Activated CD4-positive, alpha-beta T cell treated with anti-CD3 and anti-CD28 coated beads, Interleukin-2, amount 50 U/mL, for 4 hours (primary cell): ENCODE results near the gene AP1G2.
"Not testable (repeated sequence)": the region's sequence is repeated elsewhere in the genome, so short reads cannot be mapped to it uniquely, and the experiment has no call there.

ENCODE experiments used
- DNase-seq, 2 experiments: peaks; one replicate each; pipeline ENCODE4 v3.0.0-alpha.2; 2020

The AP1G2 gene

DNA sequence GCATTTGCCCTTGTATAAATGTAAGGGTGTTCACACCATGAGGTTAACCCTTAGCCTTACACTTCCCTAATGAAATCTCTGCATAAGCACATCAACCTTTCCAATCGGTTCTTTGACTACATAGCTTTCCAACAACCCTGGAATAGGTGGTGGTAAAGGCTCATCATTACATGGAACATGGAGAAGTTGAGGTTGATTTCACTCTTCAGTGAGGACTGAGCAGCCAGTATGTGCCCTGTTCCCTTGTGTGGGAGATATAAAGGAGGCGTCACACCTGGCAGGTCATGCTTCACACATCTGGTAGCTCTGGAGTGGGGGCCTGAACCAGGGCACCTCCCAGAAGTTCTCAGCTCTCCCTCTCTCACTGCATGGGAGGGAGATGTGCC, 32.7 kb upstream of the AP1G2 start:
- DNase-seq = no peak

DNA sequence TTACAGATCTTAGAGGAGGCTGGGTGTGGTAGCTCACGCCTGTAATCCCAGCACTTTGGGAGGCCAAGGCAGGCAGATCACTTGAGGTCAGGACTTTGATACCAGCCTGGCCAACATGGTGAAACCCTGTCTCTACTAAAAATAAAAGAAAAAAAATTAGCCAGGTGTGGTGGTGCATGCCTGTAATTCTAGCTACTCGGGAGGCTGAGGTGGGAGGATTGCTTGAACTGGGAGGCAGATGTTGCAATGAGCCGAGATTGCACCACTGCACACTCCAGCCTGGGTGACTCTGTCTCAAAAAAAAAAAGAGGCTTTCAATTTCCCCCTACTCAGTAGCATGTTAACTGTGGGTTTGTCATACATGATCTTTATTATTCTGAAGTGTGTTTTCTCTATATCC, 26.6 kb upstream of the AP1G2 start:
- DNase-seq = not testable (repeated sequence)

DNA sequence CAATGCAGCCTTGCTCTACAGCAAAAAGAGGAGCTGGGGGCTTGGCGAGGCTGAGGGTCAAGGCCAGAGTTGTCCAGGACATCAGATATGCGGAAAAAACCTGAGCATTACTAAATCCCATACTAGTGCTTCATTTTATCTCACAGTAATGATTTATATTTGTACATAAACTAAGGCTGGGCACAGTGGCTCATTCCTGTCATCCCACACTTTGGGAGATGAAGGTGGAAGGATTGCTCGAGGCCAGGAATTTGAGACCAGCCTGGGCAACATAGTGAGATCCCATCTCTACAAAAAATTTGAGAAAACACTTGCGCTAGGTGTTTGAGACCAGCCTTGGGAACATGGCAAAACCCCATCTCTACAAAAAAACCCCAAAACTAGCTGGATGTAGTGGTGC, 22.6 kb upstream of the AP1G2 start:
- no peak for DNase-seq

DNA sequence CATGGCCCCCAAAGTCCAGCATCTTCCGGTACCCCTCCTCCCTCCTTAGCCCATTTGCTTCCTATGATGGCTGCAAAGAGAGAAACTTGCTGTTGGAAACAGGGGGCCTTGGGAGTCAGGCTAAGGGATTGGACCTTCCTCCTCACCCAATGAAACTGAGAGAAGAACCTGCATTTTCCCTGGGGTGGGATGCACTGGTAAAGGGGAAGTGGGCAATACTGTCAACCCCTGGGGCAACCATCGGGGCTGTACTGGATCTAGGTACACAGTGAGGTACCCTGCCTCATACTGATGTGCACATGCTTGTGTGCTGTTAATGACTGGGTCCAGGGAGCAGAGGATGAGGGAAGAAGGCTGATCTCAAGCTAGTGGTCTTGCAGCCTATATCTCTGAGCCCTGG, 22.0 kb upstream of the AP1G2 start:
- no peak for DNase-seq

DNA sequence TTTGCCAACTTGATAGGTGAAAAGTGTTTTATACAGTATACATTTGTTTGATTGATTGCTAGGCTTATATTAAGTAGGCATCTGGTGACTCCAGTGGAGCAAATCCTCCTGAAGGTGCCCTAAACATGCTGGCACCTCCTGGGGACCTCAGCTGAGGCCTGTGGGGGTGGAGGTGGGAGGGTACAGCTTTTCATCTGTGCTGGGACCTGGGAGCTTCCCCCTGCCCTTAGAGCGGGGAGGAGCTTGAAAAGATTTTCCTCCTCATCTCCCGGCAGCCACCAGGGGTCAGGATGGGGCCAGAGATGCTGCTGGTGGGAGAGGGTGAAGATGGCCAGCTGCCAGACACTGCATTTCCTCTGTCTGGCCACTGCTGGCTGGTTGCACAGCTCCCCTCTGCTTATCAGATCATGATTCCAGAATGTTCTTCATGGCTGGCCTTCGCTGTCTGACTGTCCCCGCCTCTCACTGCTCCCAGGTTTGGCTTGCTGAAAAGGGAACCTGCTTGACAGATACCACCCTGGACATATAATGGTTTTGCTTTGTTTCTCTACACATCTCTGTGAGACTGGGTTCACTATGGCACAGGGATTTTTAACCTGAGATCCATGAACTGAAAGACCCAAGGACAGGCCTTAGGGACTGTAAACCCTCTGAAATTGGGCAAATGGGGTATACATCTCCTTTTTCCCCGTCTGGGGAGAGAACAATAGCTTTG, 21.4 kb upstream of the AP1G2 start:
- peak; percentile 62 to 64 for DNase-seq

DNA sequence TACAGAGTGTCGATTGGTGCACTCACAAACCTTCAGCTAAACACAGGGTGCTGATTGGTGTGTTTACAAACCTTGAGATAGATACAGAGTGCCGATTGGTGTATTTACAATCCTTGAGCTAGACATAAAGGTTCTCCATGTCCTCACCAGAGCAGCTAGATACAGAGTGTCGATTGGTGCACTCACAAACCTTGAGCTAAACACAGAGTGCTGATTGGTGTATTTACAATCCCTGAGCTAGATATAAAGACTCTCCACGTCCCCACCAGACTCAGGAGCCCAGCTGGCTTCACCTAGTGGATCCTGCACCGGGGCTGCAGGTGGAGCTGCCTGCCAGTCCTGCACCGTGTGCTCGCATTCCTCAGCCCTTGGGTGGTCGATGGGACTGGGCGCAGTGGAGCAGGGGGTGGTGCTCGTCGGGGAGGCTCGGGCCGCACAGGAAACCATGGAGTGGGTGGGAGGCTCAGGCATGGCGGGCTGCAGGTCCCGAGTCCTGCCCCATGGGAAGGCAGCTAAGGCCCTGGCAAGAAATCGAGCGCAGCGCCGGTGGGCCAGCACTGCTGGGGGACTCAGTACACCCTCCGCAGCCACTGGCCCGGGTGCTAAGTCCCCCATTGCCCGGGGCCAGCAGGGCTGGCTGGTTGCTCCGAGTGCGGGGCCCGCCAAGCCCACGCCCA, 17.1 kb upstream of the AP1G2 start:
- DNase-seq = not testable (repeated sequence)

DNA sequence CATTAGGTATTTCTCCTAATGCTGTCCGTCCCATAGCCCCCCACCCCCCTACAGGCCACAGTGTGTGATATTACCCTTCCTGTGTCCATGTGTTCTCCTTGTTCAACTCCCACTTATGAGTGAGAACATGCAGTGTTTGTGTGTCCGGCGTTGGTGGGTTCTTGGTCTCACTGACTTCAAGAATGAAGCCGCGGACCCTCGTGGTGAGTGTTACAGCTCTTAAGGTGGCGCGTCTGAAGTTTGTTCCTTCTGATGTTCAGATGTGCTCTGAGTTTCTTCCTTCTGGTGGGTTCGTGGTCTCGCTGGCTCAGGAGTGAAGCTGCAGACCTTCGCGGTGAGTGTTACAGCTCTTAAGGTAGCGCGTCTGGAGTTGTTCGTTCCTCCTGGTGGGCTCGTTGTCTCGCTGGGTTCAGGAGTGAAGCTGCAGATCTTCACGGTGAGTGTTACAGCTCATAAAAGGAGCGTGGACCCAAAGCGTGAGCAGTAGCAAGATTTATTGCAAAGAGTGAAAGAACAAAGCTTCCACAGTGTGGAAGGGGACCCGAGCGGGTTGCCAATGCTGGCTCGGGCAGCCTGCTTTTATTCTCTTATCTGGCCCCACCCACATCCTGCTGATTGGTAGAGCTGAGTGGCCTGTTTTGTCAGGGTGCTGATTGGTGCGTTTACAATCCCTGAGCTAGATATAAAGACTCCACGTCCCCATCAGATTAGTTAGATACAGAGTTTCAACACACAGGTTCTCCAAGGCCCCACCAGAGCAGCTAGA, 16.4 kb upstream of the AP1G2 start:
- DNase-seq = not testable (repeated sequence)

DNA sequence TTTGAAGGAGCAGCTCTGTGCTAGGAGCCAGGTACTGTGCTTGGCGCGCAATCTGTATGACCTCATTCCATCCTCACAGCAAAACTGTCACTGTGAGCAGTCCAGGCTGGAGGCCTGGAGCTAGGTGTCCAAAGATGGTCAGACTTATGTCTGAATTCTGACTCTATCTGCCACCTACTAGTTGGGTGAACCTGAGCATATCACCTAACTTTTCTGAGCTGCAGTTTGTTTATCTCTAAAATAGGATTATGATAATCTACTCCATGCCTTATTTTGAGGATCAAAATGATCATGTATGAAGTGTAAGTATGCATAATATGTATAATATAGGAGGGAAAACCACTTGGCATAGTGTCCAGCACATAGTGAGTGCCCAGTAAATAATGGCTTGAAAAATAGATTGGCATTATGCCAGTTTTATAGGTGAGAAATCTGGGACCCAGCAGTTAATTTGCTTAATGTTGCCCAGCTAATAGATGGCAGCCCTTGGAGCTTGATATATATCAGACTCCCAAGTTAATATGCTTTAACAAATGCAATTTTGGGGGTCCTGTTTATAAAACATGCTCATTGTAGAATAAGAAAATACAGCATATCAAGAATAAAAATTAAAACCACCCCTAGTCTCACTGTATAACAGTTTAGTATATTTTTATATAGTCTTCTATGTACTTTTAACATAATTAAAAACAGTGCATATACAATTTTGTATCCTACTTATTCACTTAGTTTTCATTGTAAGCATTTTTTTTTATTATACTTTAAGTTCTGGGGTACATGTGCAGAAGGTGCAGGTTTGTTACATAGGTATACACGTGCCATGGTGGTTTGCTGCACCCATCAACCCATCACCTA, 15.5 kb upstream of the AP1G2 start:
- DNase-seq = no peak

DNA sequence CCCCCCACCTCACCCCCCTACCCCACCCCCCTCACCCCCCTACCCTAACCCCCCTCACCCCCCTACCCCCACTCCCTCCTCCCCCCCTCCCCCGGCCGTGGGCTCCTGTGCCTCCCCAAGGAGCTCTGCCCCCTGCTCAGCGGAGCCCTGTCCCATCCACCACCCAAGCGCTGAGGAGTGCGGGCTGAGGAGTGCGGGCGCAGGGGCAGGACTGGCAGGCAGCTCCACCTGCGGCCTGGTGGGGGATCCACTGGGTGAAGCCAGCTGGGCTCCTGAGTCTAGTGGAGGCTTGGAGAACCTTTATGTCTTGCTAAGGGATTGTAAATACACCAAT, 13.3 kb upstream of the AP1G2 start:
- DNase-seq = no peak

DNA sequence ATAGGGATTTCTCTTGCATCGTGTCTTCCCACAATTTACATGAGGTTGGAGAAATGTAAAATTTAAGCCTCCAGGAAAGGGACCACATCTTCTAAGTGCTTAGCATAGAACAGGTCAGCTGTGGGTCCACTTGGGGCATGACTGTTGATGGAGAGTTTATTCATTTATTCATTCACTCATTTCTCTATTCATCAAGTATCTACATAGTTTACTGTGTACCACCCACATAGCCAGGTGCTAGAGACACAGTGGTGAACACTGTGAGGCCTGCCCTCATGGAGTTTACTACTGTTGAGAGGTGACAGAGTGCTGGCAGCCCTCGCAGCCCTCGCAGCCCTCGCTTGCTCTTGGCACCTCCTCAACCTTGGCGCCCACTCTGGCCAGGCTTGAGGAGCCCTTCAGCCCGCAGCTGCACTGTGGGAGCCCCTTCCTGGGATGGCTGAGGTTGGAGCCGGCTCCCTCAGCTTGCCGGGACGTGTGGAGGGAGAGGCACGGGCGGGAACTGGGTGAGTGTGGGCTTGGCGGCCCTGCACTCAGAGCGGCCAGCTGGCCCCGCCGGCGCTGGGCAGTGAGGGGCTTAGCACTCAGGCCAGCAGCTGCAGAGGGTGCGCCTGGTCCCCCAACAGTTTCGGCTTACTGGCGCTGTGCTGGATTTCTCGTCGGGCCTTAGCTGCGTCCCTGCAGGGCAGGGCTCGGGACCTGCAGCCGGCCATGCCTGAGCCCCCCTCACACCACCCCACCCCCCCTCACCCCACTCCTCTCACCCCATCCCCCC, 12.7 kb upstream of the AP1G2 start:
- no peak for DNase-seq

DNA sequence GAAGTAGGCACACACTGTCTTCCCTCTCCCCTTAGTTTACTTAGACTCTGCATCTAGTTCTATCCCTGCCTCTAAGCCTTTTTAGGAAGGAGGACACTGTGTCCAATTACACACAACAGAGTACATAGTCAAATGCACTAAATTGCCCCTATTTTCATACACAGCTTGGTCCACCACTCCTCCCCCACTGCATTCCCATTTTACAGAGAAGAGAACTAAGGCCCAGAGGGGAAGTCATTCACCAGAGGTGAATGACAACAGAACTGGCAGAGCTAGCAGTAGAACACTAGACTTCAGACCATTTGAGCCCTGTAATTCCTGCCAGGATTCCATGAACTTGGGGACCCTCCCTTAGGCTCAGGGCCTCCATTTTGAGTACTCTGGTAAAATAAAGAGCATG, 12.1 kb upstream of the AP1G2 start:
- DNase-seq = no peak

DNA sequence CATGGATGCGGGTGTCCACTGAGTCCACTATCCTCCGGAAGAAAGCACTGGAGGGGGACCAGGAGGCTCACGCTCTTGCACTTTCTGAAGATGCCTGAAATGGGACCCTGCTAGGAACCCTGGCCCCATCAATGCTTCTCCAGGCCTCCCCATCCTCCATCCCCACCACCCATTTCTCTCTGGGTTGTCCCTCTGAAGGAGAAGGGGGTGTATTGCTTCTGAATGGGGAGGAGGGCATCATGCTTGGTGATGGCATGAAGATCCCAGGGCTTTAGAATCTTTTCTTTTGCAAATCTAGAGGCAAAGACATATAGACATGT, 11.7 kb upstream of the AP1G2 start:
- no peak for DNase-seq

DNA sequence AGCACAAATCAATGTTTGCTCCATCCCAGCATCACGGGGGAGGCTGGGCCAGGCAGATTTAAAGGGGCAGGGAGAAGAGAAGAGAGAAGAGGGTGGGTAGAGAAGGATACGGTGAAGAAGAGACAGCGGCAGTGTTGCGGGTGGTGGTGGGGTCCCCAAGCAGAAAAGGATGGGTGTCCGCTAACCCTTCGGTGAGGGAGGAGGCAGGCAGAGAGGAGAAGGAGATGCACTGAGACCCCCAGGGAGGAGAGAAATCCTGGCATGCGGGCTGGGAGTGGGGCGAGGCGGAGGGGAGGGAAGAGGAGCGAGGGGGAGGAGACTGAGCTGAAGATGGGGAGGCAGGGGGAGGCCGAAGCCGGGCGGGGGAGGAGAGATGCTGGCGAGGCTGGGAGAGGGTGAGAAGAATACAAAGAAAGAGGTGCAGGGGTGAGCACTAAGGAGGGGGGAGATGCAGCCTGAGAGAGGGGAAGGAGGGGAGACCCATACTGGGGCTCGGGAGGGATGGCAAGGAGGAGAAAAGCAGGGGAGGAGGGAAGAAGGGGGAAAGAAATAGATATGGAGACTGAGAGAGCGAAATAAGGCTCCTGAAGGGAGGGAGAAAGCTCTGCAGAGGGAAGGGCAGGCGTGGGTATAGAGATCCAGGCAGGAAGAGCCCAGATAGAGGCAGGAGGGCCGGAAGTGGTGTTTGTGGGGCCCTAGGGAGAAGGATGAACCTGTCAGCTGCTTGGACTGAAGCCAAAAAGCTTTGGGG, 11.1 kb upstream of the AP1G2 start, which contains the start of gene JPH4:
TSS of gene JPH4 (minus strand) at position 231 of the 751 bp plus-strand sequence. CDS start 1,337 bp downstream, outside the sequence.
- DNase-seq = no peak

DNA sequence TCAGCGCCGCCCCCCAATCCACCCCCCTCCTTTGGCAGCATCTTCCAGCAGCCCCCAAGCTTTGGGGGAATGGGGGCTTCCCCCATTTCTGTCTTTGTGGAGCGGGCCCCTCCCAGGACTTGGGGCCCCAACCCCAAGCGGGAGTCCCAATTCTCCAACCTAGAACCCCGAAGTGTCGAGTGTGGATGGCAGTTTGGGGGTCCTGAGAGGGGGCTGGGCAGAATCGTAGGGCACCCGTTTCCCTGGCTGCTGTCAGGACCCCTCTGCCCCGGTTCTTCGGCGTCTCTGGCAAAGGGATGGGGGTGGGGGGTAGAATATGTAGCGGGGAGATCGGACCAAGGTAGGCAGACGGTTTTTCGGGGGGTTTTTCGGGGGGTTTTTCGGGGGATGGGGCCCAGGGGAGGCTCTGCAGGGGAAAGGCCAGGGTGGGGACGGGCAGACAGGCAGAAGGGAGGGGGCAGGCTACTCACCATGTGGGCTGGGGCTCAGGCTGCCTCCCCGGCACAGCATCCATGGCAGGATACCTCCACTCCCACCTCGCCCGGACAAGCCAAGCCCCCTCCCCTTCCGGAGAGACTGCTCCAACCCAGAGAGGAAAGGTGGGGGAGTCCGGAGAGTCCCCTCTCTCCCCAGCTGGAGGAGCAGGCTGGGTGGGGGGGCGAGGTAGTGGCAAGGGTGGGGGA, 10.3 kb upstream of the AP1G2 start:
- no peak for DNase-seq

DNA sequence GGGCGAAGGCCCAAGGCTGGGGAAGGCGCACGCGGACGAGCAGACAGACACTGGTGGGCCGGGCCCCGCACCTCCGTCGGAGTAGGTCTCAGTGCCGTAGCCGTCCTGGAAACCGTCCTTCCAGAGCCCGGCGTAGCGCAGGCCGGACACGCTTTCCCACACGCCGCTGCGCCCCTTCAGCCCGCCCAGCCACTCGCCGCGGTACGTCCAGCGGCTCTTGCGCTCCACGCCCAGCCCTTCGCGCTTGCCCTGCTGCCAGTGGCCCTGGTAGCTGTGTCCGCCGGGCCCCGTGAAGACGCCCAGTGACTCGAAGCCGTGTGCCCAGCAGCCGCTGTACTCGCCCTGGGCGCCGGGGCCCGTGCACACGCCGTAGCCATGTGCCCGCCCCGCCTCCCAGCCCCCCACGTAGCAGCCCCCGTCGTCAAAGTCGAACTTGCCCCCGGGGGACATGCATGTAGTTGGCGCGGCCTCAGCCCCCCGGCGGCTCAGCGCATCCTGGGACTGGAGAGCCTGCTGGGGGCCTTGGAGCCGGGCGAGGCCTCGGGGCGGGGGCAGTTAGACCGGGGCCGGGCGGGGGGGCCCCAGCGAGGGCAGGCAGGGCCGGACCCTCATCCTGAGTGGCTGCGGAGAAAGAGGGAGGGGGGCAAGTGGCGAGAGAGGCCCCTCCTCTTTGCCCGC, 9.6 kb upstream of the AP1G2 start:
- DNase-seq = no peak

DNA sequence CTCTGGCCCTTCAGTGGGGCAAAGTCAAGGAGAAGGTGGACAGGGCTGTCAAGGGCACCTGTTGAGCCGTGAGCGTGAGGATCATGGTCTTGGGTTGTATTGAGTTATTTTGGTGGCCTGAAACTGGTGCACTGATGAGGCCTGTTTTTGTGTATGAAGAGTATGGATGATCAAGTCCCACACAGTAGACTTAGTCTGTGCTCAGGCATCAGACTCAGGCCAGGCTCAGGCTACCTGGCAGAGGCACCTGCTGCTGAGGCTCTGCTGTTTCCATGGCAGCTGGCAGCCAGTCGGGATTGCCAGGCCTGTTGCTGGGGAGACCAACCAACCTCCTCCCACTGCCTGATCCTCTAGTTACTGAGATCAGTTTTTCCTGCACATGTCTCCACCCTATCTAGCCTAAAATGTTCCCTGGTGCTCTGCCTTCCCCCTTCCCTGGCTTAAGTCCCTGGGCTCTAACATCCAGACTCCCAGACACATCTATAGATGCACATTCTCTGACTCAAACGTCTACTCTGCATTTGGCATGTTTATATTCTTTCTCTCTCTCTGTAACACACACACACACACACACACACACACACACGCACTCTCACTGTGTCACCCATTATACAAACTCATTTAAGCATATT, 5.9 kb upstream of the AP1G2 start:
- no peak for DNase-seq

DNA sequence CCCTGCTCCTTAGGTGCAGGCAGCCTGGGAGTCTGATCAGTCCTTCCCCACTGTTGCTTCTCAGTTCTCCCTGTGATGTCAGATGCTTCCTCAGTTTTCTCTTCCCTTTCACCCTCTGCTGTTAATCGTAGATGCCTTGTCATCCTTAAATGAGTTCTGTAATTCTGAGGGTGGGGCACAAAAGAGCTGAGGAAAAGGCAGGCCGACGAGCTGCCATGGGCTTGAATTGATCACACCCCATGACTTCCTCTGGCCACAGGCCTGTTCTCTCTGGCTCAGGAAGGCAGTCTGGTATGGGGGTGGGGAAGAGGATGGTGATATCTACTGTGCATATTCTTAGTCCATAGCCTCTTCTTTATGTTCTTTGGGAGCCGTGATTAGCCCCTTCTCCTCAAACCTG, 5.2 kb upstream of the AP1G2 start:
- no peak for DNase-seq

DNA sequence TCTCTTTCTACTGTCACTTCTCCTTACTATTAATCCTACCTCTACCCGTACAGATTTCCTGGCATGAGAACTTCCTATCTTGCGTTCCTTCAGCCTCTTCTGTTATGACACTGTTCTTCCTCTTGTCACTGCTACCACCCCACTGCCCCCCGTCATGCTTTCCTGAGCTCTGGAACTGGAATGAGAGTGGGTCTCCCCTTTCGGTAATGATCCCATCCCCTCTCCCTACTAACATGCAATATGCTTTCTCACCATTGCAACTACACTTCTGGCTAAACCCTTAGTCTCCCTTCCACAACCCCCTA, 4.9 kb upstream of the AP1G2 start:
- DNase-seq = no peak

DNA sequence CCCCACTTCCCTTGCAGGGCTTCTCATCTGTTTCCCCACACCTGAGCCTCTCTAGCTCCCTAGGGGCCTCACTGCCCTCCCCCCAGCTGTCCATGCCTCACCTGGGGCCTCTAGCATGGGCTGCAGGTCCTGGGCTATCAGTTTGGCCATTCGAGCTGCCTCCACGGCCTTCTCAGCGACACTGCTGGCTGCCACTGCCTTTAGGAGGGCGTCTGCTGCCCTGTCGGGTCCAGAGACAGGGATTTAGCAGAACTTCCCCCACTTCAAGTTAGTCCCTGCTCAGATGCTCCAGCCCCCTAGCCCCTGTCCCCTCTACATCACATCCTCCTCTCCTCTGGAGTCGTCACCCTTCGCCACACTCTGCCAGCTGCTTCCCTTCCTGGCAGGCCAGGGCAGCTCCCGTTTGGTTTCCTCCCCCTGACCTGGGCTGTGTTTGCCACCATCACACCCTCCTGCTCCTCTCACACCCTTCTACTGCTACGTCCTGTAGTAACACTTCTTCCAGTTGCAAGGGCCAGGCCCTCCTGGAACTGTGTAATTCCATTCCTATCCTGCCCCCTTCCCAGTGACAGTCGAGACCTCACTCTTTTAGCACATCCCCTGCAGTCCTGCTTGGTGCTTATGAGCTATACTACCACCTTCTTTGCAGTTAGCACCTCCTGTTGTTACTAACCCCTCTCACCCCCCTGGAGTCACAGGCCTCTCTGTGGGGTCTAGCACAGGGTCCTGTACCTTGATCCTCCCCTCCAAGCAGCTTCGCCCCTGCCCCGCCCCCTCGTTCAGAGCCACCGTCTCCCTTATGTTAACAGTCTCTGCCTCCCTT, 4.3 kb upstream of the AP1G2 start:
- DNase-seq = no peak
